NCI-H1092 (cell line): ENCODE data around the gene TBC1D17.

Source experiments
- DNase-seq: peaks from one replicate; lab custom pipeline; 2025; lab: John Stamatoyannopoulos, UW

TBC1D17 gene

DNA sequence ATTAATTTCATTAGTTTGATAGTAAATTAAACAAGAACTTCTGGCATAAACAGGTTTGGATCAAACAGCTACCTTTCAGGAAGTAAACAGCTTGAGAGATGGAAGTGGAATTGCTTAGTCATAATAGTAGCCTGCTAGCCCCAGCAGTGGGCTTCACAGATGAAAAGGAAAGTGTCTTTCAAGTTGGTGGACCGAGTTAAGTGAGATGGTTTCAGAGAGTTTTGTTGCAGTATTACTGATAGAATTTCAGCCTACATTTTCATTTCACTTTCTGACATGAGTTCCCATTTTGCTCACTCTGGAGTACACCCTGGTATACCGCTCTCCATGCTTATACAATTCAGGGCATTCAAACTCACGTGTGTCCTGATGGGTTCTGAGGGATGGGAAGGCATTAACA, 28.6 kb upstream of the TBC1D17 start:
- no peak for DNase-seq

DNA sequence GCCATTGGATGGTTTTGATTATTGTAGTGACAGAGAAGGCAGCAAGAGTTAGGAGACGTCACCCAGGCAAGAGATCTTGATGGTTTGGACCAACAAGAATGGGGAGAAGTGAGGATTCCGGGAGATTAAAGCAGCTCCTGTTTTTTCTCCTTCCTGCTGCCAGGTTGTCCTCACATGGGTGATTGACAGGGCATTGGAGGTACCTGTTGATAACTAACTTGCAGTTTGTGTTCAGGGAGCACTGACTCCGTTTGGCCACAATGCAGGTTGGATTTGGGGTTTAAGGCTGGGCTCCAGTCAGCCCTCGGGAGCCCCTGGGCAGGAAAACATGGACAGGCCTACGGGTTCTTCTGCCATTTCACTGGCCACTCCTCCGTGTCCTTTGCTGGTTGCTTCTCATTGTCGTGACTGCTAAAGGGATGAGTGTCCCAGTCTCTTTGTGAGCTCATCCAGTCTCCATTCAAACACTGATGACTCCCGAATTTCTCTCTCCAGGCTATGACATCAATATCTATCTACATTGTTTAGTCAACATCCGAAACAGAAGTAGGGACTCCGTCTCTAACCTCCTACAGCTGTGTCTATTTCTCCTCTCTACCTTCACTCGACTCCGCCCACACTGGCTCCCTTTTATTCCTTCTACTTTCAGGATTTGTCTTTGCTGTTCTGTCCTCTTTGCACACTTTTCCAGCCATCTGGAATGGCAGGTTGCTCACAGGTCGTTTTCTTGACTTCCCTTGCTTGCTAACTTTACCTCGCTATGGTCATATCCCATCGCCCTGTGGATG, 27.9 kb upstream of the TBC1D17 start:
- DNase-seq = no peak

DNA sequence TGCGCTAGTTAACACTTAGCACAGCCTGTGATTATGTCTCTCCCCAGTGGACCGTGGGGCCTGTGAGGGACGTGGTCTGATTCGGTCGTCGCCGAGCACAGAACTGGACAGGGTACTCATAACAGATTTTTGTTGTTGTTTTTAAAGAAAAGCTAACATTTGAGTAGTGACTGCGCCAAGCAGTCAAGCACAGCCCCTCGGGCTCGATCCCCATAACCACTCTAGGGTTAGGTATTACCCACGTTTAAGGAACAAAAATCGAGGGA, 27.3 kb upstream of the TBC1D17 start:
- DNase-seq = no peak

DNA sequence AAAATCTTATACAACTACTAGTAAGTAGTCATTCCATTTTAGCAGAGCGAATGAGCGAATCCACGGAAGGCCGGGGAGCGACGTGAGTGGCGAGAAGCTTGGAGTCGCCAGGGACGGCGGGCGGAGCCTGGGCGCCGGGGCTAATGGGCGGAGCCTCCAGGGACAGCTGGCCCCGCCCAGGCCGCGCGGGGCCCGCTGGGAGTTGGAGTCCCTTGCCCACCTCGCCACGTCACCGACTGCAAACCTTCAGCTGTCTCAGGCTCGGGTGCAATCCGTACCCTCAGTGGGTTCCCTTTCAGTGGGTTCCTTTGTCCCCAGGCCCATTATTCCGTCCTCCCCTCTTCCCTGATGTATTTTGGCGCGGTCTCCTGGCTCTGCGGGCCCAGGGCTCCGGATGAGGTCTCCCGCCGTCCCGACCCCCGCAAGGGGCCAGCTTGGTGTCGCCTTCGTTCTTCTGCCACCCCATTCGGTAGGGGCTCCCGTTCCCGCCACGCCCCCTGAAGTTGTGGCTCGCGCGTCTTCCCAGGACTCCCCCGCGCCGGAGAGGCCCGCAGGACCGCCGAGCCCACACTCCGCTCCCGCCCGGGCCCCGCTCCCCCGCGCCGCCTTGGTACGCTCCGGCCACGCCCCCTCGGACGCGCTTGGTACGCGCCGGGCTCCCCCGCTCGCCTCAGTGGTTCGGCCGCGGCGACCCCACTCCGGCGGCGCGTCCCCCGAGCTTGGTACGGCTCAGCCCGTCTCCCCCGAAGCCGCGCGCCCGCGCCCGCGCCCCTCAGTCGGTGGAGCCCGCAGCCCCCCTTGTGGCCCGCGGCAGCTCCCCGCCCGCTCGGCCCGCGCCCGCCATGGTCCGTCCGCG, 26.8 kb upstream of the TBC1D17 start, which contains the start of gene PTOV1:
Gene PTOV1 (plus strand): TSS at position 673 of the 856 bp plus-strand sequence.
- peak; percentile 84 for DNase-seq

DNA sequence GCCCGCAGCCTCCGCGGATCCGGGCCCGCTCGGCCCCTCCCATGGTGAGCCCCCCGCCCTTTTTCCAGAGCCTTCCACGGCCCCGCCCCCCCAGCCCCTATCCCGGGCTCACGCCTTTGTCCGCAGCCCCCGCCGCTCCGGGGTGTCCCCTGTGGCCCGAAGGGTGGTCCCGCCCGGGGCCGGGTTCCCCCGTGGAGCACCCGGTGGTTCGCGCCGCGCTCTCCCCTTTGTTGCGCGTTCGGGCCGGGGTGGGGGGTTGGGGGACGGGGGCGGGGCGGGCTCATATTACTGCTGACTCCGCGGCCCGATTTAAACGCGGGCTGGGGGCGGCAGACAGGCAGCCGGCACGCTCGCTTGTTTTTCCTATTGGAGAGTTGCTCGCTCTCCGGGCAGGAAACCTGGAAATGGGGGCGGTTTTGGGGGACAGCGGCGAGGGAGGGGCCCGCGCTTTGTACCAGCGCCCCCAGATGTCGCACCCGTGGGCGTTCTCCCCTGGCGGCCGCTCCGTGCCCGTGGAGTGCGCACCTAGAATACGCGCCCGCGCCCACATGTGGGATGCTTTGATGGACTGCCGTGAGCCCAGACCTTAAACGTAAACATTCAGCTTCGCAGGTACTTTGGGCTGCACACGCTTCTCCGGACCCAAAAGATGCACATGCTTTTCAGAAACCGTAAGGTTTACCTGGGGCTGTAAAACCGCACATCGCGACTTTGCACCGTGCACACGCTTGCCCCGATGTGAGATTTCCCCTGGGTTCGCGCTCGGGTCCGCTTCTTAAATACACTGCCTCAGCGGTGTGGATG, 25.8 kb upstream of the TBC1D17 start:
- DNase-seq = peak; percentile 12

DNA sequence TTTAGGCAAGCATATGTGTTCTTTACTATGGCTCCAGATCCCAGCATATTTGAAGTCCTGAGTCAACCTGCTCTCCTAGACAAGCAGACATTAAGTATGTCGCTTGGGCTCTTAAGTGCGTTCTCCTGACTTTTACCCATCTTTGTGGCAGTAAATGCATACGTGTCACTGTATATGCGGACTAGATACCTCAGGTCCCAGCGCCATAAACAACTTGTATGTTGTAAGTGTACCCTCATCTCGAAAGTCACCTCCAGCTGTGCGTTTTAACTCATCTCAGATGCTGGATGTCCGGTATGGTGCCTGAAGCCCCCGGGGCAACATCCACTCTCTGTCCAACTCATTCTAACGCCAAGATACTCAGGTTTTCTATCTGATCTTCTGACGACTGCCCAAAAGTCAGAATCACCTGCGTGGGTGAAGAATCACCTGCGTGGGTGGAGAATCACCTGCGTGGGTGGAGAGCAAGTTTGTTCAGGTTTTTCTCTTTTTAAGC, 24.8 kb upstream of the TBC1D17 start:
- DNase-seq = no peak

DNA sequence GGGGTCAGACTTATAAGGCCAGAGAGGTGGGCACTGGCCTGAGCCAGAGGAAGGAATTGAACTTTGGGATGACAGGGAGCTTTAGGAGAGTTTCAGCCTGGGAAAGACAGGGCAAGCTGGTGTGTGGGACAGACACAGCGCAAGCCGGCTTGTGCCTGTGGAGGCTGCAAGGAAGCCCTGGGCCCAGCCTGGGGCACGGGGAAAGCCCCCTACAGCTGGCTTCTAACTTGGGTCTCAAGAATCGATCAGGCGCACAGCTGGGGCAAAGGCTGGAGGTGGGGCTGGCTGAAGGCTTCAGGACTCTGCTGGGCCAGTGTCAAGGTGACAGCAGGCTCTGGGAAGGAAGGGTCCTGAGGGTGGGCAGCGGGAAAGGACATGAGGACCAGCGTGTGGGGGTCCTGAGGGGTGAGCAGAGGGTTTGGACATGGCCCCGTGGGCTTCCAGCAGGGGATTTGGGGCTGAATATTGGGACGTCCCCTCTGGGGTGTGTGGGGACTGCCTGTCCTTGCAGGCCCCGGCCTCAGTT, 23.6 kb upstream of the TBC1D17 start:
- DNase-seq = no peak

DNA sequence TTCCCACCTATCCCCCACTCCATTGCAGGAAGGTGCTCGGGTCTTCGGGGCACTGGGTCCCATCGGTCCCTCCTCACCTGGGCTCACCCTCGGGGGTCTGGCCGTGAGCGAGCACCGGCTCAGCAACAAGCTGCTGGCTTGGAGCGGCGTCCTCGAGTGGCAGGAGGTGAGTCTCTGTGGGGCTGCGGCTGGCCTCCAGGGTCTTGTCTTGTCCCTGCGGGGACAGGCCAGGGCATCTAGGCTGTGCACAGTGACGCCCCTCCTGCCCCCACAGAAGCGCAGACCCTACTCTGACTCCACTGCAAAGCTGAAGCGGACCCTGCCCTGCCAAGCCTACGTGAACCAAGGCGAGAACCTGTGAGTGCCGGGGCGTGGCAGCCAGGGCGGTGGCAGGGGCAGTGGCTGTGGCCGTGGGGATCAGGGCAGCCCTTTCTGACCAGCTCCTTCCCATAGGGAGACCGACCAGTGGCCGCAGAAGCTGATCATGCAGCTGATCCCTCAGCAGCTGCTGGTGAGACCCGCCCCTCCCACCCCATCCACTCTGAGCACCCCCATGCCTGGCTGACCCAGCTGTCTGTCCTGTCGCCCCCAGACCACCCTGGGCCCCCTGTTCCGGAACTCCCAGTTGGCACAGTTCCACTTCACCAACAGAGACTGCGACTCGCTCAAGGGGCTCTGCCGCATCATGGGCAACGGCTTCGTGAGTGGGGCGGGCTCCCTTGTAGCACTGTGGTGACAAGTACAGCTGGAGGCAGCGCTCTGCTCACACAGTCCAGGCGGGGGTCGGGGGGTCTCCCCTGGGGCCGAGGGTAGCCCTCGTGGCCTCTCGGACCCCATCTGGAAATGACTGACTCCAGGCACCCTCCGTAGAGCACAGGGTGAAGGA, 22.9 kb upstream of the TBC1D17 start:
- DNase-seq = no peak

DNA sequence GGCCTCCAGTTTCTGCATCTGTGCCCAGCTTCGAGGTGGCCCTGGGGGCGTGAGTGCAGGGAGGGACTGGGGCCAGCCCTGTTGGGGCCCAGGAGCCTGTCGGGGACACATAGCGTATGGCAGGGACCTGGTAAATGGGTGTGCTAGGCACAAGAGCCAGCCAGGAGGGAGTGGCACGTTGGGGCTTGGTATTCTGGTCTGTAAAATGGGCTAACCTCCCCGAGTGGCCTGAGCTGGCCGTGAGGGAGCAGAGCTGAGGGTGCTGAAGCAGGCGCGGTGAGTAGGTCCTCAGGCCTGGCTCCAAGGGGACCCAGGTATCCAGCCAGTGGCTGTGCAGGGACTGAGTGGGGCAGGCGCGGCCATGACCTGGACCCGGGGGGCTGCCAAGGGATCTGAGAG, 22.2 kb upstream of the TBC1D17 start:
- DNase-seq = no peak

DNA sequence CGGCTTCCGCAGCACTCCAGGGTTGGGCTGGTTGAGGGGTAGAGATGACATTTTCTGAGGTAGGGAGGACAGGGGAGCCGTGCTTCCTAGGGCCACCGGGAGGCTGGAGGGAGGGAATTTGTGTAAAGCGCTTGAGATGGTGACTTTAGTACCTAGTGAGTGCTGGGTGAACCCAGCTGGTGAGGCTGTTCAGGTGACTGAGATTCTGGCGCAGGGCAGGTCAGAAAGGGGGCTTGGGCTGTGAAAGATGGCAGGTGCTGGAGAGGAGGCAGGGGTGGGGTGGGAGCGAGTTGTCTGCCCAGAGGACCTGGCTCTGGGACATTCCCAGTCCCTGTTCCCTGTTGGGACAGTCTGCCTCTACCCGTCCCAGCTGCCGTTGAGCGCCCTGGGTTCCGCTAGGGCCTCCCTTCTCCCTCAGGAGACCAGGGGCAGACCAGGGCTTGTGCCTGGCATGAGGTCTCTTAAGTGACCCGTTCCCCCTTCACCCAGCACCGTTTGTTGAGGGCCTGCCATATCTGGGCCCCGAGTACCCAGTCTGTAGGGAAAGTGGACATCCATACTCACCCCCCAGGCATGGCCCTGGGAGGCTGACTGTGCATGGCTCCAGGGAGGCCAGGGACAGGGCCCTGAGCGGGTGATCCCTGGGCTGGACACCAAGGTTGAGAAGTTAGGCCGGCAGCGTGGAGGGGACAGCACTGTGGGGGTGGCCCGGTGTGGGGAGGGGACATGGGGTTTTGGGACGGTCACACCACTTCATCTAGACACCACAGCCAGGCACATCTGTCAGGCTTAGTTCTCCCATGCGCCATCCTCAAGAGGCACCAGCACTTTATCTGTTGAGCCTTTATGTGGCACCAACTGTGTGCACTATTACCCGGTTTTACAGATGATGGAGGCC, 21.6 kb upstream of the TBC1D17 start:
- DNase-seq = no peak

DNA sequence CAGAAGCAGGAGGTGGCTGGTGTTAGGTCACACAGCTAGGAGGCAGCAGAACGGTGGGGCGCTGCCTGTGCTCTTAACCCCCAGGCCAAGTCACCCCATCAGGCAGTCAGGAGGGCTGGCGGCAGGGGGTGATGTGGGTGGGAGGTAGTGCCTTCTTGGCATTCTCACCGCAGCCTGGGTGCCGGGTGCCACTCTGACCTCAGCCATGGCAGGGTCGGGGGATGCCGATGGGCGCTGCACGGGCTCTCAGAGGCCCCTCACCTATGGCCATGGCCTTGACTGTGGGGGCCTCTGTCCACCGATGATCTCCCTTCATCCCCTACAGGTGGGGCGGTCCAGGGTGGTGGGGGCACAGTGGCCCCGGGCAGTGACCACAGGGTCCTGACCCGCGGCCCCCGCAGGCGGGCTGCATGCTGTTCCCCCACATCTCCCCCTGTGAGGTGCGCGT, 20.9 kb upstream of the TBC1D17 start:
- no peak for DNase-seq

DNA sequence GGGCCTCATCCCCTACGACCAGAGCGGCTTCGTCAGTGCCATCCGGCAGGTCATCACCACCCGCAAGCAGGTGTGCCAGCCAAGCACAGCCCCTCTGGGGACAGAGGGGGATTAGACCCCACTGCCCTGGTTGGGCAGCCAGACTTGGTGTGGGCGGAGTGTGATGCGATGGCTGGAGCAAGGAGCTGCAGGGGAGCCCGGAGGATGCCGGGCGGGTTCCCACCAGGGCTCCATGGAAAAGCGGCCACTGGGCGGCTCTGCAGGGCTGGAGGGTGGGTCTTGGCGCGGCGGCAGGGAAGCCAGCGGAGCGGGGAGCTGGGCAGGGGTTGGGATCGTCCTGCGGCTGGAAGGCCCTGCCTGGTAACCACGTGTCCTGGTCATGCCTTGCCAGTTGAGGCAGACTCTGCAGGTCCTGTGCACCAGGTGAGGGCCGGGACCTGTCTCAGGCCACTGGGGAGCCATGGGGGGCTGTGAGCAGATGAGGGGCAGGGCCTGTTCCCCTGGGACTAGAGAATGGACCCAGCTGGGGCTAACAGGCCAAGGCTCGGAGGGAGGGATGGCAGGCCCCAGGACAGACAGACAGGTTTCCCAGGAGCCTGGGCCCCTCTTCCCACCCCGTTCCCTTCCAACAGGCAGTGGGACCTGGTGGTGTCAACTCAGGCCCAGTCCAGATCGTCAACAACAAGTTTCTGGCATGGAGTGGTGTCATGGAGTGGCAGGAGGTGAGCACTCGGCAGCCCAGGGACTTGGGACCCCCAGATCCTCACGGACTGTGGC, 20.3 kb upstream of the TBC1D17 start:
- no peak for DNase-seq

DNA sequence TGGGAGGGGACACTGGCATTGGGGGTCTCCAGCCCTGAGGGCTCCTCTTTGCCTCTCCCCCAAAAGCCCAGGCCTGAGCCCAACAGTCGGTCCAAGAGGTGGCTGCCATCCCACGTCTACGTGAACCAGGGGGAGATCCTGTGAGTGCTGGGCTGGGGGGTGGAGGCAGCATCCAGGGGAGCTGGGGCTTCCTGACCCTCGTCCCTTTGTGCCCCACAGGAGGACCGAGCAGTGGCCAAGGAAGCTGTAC, 19.7 kb upstream of the TBC1D17 start:
- no peak for DNase-seq

DNA sequence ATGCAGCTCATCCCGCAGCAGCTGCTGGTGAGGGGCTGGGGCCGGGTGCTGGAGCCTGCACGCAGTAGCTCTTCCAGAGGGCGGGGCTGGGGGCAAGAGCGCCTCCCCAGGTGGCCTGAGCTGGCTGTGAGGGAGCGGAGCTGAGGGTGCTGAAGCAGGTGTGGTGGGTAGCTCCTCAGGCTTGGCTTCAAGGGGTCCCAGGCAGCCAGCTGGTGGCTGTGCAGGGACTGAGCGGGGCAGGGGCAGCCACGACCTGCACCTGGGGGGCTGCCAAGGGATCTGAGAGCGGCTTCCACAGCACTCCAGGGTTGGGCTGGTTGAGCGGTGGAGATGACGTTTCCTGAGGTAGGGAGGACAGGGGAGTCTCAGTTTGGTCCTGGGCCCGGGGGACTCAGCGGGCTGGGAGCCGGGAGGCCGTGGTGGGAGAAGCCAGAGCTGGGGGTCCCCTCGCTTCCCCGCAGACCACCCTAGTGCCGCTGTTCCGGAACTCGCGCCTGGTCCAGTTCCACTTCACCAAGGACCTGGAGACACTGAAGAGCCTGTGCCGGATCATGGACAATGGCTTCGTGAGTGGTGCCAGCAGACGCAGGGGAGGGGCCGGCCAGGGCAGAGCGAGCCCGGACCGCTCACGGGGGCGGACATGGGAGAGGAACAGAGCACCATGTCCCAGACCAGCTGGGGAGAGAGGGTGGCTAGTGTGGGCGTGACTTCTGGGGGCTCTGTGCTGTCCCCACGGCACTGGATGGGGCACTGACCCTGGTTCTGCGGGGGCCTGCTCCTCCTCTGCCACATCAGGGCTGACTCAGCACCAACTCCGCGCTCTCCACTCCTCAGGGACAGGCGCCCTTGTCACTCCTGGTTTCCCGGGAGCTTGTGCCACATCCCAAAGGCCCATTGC, 19.2 kb upstream of the TBC1D17 start:
- DNase-seq = no peak

DNA sequence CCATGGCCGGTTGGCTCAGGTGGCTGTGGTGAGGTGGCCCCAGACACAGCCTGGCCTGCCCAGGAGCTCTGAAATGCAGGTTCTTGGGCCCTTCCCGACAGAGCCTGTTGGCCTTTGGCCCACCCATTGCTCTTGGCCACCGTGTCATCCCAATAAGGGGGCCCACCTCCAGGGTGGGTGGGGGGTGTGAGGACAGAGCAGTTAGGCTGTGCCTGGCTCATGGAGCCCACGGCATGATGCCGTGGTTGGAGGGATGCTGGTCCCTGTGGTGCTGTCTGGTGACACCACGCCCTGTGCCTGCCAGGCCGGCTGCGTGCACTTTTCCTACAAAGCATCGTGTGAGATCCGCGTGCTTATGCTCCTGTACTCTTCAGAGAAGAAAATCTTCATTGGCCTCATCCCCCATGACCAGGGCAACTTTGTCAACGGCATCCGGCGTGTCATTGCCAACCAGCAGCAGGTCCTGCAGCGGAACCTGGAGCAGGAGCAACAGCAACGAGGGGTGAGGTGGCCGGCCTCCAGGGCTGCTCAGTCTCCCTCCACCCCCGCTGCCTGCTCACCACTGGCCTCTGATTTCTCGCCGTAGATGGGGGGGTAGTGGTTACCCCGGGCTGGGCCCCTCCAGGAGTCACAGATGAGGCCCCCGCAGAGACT, 17.7 kb upstream of the TBC1D17 start:
- DNase-seq = no peak

DNA sequence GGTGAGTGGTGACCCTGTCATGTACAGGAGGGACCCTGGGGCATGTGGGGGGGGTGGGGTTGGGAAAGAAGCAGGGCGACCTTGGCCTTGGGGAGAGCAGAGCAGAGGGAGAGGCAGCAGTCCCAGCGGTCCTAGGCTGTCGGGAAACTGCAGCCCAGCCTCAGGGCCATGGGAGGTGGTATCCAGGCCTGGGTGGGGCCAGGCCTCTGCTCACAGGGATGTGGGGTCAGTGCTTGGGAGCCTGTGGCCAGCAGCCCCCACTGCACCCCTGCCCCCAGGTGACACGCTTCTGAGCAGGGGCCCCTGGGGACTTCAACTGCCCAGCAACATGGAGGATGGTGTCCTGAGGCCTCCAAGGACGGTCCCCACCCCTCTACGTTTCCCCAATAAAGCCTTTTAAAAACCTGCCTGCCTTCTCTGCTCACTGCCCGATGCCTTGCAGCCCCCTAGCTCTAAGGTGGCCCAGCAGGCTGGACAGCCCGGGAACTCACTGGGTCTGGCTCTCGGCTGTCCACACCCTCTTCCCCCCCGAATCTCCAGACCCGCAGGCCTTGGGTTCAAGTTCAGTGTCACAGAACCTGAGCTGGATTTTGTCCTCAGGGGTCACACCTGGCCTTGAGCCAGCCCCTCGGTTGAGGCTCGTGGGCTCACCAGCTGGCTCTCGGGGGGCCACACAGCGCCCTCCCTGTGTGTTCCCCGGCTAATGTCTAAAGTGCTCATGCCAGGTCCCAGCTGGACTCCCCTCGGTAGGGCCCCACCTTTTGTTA, 17.0 kb upstream of the TBC1D17 start:
- no peak for DNase-seq

DNA sequence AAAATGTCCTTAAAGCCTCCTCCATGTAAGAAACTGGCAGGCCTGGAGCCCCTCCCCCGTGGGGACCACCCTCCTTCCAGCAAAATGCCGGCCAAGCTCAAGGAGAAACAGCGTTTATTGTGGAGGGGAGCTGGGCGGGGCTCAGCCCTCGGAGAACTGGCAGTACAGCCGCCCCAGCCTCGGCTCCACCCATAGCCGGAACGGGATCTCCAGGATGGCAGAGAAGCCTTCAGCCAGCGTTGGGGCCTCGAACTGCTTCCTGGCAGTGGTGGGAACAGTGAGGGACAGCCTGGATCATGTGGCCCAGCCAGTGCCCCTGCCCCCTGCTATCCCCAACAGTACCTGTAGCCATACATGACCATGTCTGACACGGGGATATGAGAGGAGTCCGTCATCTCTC, 16.4 kb upstream of the TBC1D17 start:
- DNase-seq = no peak
